GM18909 (cell line): ENCODE data around the gene NOXO1.

Experiments used
- ATAC-seq: cut with Tn5 transposase; IDR thresholded peaks from one replicate; pipeline ENCODE4 v1.9.1; 2021; ENCODE audit warnings: mild to moderate bottlenecking; ENCODE audit not compliant: unreplicated experiment, poor library complexity

Gene NOXO1

GRCh38 chr16:1982013-1982433 lies 754 bp upstream of the NOXO1 start:
- no peak for ATAC-seq

GRCh38 chr16:1980770-1981087 lies 540 bp downstream of the NOXO1 start:
- ATAC-seq = no peak

GRCh38 chr16:1980030-1980769 lies 1.1 kb downstream of the NOXO1 start:
- no peak for ATAC-seq

- ATAC-seq = no peak
Observed at GRCh38 chr16:1979271-1980029, 1.8 kb downstream of the NOXO1 start.

- no peak for ATAC-seq
Observed at GRCh38 chr16:1978476-1979120, 2.7 kb downstream of the NOXO1 start.

- no peak for ATAC-seq
Observed at GRCh38 chr16:1977875-1978268, 3.4 kb downstream of the NOXO1 start.

- ATAC-seq = no peak
Observed at GRCh38 chr16:1976951-1977874, 4.1 kb downstream of the NOXO1 start.

GRCh38 chr16:1976216-1976520 lies 5.1 kb downstream of the NOXO1 start:
- no peak for ATAC-seq

GRCh38 chr16:1975432-1976215 lies 5.6 kb downstream of the NOXO1 start:
- no peak for ATAC-seq

- no peak for ATAC-seq
Observed at GRCh38 chr16:1974157-1975070, 6.9 kb downstream of the NOXO1 start.

GRCh38 chr16:1973461-1974156 lies 7.7 kb downstream of the NOXO1 start:
- no peak for ATAC-seq

GRCh38 chr16:1972490-1972877 lies 8.8 kb downstream of the NOXO1 start:
- no peak for ATAC-seq

GRCh38 chr16:1971796-1972489 lies 9.3 kb downstream of the NOXO1 start, which contains the start of gene TBL3:
TSS of gene TBL3 (plus strand) at chr16:1972053. CDS start at chr16:1972165, 112 bp downstream.
- peak; percentile 77 for ATAC-seq

GRCh38 chr16:1968146-1968953 lies 12.9 kb downstream of the NOXO1 start:
- ATAC-seq = no peak

GRCh38 chr16:1966460-1966859 lies 14.8 kb downstream of the NOXO1 start, which contains the start of gene RNF151:
TSS of gene RNF151 (plus strand) at chr16:1966856. CDS start at chr16:1966882, 26 bp downstream.
- ATAC-seq = no peak

- peak; percentile 2 for ATAC-seq
Observed at GRCh38 chr16:1965396-1966001, 15.8 kb downstream of the NOXO1 start.
